Stimulated activated CD8-positive, alpha-beta memory T cell treated with anti-CD3 and anti-CD28 coated beads, Interleukin-15, amount 100 ng/mL, for 24 hours (primary cell): ENCODE results near the gene KRT72.
"Not testable (repeated sequence)": the region's sequence is repeated elsewhere in the genome, so short reads cannot be mapped to it uniquely, and the experiment has no call there.

Experiments
- DNase-seq: peaks from one replicate; pipeline ENCODE4 v3.0.0-alpha.2; 2020; ENCODE audit warnings: low read depth

Gene KRT72

GRCh38 chr12:52606581-52607218 is 5.4 kb upstream of the KRT72 start:
- DNase-seq, result no peak

DNA sequence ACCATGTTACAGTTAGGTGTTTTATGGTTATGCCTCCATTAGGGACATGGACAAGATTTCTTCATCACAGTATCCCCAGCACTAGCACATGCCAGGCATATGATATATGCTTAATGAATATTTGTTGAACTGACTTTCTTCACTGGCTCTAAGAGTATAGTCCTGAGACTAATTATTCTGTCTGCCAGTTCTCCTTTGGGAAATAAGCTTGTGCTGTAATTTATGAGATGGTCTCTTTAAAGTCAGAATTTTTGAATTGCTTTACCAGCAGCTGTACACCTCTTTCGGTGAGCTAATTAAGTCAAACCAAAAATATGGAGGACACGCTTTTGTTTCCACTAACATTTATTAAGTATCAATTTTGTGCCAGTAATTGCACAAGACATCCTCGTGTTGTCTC is 4.8 kb upstream of the KRT72 start:
- no peak for DNase-seq

DNA sequence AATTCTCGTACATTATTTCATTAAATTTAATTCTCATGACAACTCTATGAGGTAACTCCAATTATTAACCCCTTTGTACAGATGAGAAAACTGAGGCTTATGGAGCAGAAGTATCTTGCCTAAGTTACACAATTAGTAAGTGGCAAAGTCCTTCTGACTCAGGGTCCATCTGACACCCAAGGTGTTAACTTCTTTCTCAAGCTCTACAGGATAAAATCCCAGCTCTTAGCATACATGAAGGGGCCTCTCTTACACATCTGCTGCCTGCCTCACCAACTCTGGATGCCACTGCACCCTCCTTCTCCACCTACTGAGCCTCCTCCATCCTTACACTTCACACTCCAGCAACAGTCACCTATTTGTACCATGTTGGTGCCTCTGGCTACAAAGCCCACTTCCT is 4.3 kb upstream of the KRT72 start:
- DNase-seq, result no peak

GRCh38 chr12:52604859-52605258 is 3.6 kb upstream of the KRT72 start:
- no peak for DNase-seq

- DNase-seq, result no peak
Observed at GRCh38 chr12:52603314-52603713, 2.1 kb upstream of the KRT72 start.

DNA sequence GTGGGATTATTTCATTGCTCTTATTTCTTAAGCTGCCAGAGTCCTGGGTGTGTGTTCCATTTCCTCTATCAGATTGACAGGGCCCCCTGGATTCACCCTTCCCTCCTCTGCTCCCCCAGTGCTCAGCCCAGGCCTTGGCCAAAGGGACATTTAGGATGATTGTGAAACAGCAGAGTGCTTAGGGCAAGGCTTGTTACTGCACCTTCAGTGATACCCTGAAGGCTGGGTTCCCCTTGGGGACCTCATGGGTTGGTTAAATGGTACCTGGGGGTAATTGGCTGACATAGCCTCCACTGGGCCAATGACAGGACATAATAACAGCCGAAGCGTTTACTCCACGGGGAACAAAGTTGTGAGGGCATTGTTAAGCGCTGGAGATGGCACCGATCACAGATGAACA is 1.3 kb upstream of the KRT72 start:
- DNase-seq, result no peak

- DNase-seq, result no peak
Observed at GRCh38 chr12:52601671-52602070, 408 bp upstream of the KRT72 start.

DNA sequence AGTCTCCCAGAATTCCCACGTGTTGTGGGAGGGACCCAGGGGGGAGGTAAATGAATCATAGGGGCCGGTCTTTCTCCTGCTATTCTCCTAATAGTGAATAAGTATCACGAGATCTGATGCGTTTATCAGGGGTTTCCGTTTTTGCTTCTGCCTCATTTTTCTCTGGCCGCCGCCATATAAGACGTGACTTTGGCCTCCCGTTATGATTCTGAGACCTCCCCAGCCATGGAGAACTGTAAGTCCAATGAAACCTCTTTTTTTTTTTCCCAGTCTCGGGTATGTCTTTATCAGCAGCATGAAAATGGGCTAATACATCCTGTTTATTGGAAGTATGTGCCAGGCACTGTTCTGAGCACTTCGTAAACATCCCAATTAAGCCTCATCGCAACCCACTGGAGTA is 788 bp downstream of the KRT72 start:
- no peak for DNase-seq

DNA sequence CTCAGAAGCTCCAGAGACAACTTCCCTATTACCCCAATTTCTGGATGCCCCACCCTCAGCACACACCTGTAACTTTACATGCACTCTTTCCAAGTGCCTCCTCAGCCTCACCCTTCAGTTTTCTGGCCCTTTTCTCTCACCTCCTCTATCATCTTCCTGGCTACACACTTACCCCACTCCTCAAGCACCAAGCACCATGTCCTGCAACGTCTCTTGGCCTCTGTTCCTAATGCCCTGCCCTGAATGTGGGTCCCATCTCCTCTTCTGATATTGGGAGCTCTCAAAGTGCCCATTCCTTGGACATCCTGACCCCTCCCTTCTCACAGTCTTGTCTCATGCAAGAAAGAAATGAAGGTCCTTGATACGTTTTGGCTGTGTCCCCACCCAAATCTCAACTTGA is 1.2 kb downstream of the KRT72 start:
- no peak for DNase-seq

GRCh38 chr12:52598966-52599365 is 2.3 kb downstream of the KRT72 start:
- DNase-seq, result no peak

DNA sequence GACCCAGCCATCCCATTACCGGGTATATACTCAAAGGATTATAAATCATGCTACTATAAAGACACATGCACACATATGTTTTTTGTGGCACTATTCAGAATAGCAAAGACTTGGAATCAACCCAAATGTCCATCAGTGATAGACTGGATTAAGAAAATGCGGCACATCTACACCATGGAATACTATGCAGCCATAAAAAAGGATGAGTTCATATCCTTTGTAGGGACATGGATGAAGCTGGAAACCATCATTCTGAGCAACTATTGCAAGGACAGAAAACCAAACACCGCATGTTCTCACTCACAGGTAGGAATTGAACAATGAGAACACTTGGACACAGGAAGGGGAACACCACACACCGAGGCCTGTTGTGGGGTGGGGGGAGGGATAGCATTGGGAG is 7.0 kb downstream of the KRT72 start:
- DNase-seq, result not testable (repeated sequence)

DNA sequence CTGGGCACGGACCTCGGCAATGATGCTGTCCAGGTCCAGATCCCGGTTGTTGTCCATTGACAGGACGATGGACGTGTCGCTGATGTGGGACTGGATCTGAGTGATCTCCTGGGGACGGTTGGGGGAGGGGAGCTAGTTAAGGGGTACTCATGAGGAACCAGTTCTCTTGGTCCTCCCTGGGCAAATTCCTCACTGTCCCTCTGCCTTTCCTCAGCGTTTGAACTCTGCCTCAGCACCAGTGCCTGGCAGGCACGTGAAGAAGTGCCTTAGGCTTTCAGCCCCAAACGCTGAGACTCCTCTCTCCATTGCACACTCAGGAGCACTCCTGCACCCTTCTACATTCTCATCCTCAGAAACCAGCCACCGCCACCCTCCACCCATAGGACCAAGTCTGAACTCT is 9.7 kb downstream of the KRT72 start:
- no peak for DNase-seq

DNA sequence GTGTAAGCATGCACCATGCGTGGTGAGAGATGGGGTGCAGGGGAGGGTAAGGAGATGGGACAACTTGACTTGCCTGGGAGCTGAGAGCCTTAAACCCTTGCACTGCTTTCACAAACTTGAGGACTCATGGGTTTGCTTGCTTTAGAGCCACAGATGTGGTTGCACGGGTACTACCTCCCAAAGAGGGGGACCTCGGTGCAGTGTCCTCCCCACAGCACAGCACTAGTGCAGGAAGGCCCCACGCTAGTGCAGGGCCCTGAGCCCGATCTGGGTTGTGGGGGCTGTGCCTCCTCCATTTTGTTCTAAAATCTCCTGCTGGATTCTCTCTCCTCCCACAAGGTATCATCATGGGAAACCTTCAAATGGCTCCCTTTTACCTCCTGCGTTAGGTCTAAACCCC is 11.2 kb downstream of the KRT72 start:
- DNase-seq, result no peak

GRCh38 chr12:52587563-52587962 is 13.7 kb downstream of the KRT72 start:
- DNase-seq, result no peak

- no peak for DNase-seq
Observed at GRCh38 chr12:52585946-52586345, 15.3 kb downstream of the KRT72 start.

DNA sequence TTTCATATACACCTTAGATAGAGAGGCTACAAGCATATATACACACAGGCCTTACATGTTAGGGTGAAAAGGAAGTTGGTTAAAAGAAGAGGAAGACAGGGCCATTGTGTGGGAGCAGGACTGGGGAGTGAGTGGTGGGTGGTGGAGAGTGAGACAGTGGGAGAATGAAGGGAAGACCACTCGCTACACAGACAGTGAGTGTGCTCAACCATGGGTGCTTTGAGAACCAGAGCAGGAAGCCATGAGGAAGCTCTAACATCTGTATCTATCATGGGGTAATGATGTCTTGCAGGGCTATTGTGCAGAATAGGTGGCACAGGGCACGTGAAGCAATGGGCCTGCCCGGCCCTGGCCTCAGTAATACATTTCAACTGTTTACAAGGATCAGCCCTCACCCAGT is 16.2 kb downstream of the KRT72 start:
- no peak for DNase-seq

DNA sequence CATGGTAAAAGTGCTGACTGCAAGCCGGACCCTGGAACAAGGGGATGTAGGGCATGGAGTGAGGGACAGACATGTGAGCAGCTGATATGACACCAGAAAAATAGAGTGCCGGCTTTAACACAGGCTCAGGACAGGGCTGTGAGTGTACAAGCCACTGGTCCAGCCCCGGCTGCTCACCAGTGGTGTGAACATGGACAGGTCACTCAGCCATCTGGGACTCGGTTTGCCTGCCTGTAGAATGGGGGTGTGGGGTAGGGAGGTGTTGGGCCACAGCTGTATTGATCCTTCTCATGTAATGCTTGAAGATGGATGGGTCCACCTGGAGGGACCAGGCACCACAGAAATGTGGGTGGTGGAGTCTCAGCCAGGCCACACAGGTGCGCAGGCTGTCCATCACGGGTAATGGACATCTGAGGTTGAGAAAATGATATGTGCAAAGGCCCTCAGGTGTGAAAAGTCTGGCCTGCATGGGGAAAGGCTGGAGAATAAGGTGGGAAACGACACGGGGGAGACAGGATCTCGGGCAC is 17.0 kb downstream of the KRT72 start:
- DNase-seq, result no peak

DNA sequence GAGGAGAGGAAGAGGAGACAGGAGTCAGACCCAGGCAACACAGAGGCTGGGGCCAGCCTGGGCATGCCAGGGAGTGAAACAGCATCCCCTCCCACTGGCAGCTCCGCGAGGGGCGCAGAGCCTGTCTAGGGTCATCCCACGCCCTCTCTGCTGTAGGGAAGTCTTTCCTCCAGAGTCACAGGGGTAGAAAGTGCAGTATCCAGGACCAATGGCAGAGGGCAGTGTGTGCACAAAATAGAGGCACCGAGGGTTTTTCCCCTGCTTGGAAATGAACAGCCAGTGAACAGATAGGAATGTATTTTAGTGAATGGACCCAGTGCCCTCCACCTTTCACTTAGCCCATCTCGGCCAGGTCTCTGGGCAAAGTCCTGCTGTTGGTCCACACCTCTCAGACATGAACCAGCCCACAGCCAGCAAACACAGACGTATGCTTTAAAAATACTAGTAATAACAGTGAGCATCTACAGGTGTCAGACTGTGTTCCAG is 18.2 kb downstream of the KRT72 start:
- DNase-seq, result no peak

DNA sequence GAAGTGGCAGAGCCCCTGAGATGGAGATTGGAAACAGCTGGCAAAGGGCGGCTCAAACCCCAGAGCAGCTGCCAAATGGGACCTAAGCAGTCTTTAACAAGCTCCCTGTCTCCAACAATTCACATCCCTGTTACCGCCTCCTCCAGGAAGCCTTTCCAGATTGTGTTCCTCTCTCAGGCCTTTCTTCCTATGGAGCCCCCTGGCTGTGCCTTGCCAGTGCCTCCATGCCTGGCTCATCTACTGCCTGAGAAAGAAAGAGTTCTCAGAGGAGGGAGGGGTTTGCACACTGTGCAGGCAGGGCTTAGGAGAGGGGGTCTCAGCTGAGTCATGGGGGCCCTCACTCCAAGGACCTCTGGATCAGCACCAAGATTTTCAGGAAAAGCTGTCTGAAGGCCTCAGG is 18.8 kb downstream of the KRT72 start:
- DNase-seq, result no peak

GRCh38 chr12:52581481-52581880 is 19.8 kb downstream of the KRT72 start:
- DNase-seq, result no peak

GRCh38 chr12:52581066-52581465 is 20.2 kb downstream of the KRT72 start:
- DNase-seq, result no peak

DNA sequence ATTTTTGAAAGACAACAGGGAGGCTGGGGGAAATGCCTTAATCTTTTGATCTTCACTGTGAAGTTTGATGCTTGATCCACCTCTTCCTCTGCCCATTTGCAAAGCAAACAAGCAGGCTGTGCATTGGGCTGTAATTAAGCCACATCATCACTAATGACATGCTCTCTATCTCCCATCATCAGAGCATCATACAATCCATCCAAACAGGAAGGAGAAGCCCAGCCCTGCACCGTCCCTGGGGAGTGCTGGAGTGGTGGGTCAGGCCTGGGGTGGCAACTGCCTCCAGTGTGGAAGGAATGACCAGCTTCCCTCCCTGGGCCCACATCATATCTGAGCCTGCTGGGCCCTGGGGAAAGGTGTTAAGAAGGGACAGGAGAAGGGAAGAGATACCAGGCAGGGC is 20.8 kb downstream of the KRT72 start:
- no peak for DNase-seq

- DNase-seq, result no peak
Observed at GRCh38 chr12:52579468-52580465, 21.5 kb downstream of the KRT72 start.
